Inferior parietal cortex (tissue), 1 donor: ENCODE data around the gene MPC2.
"Not testable (repeated sequence)": the region's sequence is repeated elsewhere in the genome, so short reads cannot be mapped to it uniquely, and the experiment has no call there.

Experiments used
- DNase-seq: peaks from one replicate; pipeline ENCODE4 v3.0.0-alpha.2; 2016; ENCODE audit errors: extremely low spot score

Gene MPC2

GRCh38 chr1:167905182-167905581 lies 31.7 kb downstream of the MPC2 start:
- DNase-seq, result no peak

GRCh38 chr1:167904652-167905130 lies 32.2 kb downstream of the MPC2 start:
- no peak for DNase-seq

- DNase-seq, result no peak
Measured at GRCh38 chr1:167900907-167901306, 36.0 kb downstream of the MPC2 start.

- no peak for DNase-seq
Measured at GRCh38 chr1:167899253-167899681, 37.6 kb downstream of the MPC2 start.

- no peak for DNase-seq
Measured at GRCh38 chr1:167898578-167899222, 38.2 kb downstream of the MPC2 start.

- DNase-seq, result no peak
Measured at GRCh38 chr1:167893798-167894197, 43.1 kb downstream of the MPC2 start.

- no peak for DNase-seq
Measured at GRCh38 chr1:167890400-167890799, 46.5 kb downstream of the MPC2 start.

GRCh38 chr1:167887187-167887586 lies 49.7 kb downstream of the MPC2 start:
- not testable (repeated sequence) for DNase-seq

GRCh38 chr1:167882376-167882775 lies 54.5 kb downstream of the MPC2 start:
- DNase-seq, result no peak

- no peak for DNase-seq
Measured at GRCh38 chr1:167881786-167882185, 55.1 kb downstream of the MPC2 start.

GRCh38 chr1:167881069-167881468 lies 55.8 kb downstream of the MPC2 start:
- no peak for DNase-seq

GRCh38 chr1:167880580-167881021 lies 56.3 kb downstream of the MPC2 start:
- peak; percentile 20 for DNase-seq

GRCh38 chr1:167879508-167879907 lies 57.4 kb downstream of the MPC2 start:
- DNase-seq, result no peak

GRCh38 chr1:167878372-167879160 lies 58.3 kb downstream of the MPC2 start:
- no peak for DNase-seq

- no peak for DNase-seq
Measured at GRCh38 chr1:167876597-167877175, 60.2 kb downstream of the MPC2 start.

GRCh38 chr1:167871331-167871730 lies 65.5 kb downstream of the MPC2 start:
- DNase-seq, result no peak

- DNase-seq, result not testable (repeated sequence)
Measured at GRCh38 chr1:167869157-167870001, 67.5 kb downstream of the MPC2 start.

- DNase-seq, result not testable (repeated sequence)
Measured at GRCh38 chr1:167866739-167867414, 70.0 kb downstream of the MPC2 start.
